GM18526 (cell line): ENCODE results near the gene DNAJC17.

ENCODE experiments used
- POLR2A ChIP-seq: IDR thresholded peaks from 3 replicates; pipeline ENCODE4 v1.6.1; 2011; ENCODE audit not compliant: insufficient read length; ENCODE audit errors: extremely low read depth

Gene DNAJC17

GRCh38 chr15:40807028-40807887, at the start of gene DNAJC17, which contains the start of gene ZFYVE19:
Gene DNAJC17 (minus strand): TSS chr15:40807473. CDS start chr15:40807446, 27 bp downstream.
Gene ZFYVE19 (plus strand): TSS chr15:40807089. CDS start chr15:40807590, 501 bp downstream.
- TF ChIP-seq POLR2A, result peak; percentile 90

- no peak for TF ChIP-seq POLR2A
These were observed 49.5 kb upstream of the DNAJC17 start for GRCh38 chr15:40856746-40857145.

- no peak for TF ChIP-seq POLR2A
These were observed 48.5 kb upstream of the DNAJC17 start for GRCh38 chr15:40855706-40856234.

GRCh38 chr15:40854161-40854560, 46.9 kb upstream of the DNAJC17 start:
- TF ChIP-seq POLR2A, result no peak

GRCh38 chr15:40853241-40853890, 46.1 kb upstream of the DNAJC17 start:
- no peak for TF ChIP-seq POLR2A

- TF ChIP-seq POLR2A, result no peak
These were observed 45.3 kb upstream of the DNAJC17 start for GRCh38 chr15:40852529-40852928.

DNA sequence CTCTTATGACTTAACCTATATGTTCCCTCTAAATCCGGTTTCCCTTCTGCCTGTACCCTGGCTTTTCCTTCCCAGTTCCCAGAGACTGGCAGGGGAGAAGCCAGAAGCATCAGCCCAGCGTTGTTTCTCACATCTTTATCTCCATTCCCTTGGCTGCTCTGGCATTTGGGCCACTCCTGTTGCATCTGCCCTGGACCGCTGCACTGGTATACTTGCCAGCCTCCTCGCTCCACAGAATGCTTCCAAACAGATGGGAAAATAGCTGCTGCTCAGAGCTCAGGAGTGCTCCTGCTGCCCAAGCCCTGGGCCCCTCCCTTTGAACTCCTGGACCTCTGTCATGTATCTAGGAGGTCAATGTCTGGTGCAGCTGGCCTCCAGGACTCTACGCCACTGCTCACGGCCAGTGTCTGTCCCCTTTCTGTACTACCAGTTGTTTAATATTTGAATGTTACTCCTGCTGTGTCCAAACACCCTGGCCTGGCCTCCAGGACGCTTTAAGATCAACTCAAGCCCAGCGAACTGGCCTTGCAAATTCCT, 43.4 kb upstream of the DNAJC17 start:
- TF ChIP-seq POLR2A, result no peak

DNA sequence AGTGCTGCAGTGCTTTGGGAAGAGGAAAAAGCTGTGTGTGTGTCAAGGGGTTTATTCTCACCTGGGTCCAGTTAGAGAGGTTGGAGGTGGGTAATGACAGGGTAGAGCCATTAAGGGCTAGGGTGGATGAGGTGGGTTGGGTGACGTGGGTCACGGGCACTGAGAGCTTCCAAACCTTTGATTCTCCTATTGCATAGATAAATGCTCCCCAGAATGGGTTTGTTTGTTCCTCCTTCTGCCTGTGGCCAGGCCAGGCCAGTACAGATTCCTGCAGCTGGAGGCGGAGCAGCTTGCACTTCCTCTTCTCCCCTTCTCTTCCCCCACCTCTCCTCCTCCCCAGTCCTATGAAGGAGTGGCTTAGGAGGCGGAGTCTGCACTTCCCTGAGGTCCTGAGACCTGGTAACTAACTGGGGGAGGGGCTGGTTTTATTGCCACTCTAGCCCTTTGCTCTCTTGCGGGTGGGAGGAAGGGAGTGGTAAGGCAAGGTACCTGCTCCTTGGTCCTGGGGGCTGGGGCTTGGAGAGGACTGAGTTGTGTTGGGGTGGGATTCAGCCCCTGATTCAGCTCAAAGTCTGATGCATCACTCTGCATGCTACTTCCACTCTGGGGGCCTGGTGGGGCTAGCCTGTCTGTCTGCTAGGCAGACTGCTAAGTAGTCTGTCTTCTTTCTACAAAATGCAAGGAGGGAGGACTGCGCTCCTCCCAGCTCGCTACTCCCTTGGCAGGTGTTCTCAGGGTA, 40.1 kb upstream of the DNAJC17 start:
- no peak for TF ChIP-seq POLR2A

DNA sequence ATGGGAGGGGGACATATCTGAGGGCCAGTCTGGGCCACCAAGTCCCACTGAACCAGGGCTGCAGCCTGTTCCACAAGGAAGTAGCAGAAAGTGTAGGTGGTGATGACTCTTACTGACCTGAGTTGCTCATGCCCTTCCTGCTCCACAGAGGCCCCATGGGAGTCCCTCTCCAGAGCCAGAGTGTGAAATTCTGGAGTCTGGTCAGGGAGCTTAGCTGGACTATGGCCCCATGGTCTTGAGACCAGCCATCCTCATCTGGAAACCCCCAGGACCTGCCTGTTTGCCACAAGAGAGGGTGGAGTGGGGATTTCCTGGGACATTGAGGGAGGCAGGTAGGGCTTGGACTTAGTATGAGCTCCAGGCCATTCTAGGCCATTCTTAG, 39.6 kb upstream of the DNAJC17 start:
- TF ChIP-seq POLR2A, result no peak

- no peak for TF ChIP-seq POLR2A
These were observed 38.4 kb upstream of the DNAJC17 start for GRCh38 chr15:40845511-40846284.

- no peak for TF ChIP-seq POLR2A
These were observed 37.8 kb upstream of the DNAJC17 start for GRCh38 chr15:40845036-40845435.

DNA sequence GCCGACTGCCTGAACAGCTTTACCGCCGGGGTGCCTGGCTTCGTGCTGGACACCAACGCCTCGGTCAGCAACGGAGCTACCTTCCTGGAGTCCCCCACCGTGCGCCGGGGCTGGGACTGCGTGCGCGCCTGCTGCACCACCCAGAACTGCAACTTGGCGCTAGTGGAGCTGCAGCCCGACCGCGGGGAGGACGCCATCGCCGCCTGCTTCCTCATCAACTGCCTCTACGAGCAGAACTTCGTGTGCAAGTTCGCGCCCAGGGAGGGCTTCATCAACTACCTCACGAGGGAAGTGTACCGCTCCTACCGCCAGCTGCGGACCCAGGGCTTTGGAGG, 37.4 kb upstream of the DNAJC17 start:
- no peak for TF ChIP-seq POLR2A

- TF ChIP-seq POLR2A, result no peak
These were observed 36.8 kb upstream of the DNAJC17 start, which contains the start of gene SPINT1 for GRCh38 chr15:40843885-40844695. Gene SPINT1 (plus strand): TSS chr15:40844048. CDS start chr15:40844555, 507 bp downstream.
